Suppressor macrophage (primary cell): ENCODE results near the gene SEMA4B.
"Not testable (repeated sequence)": the region's sequence is repeated elsewhere in the genome, so short reads cannot be mapped to it uniquely, and the experiment has no call there.

Experiments used
- DNase-seq, 4 experiments: peaks; one replicate each; pipeline ENCODE4 v3.0.0-alpha.2; 2020 to 2022
- total RNA-seq, 17 experiments: gene quantifications; one replicate each; lab custom pipeline; 2026; ENCODE audit warnings: mixed read lengths in 6 of 17, inconsistent platforms in 3 of 17; lab: John Stamatoyannopoulos, UW

Gene SEMA4B
- 2.8 to 24.2 (median 9.6) reads per million in 17 experiments for total RNA-seq

DNA sequence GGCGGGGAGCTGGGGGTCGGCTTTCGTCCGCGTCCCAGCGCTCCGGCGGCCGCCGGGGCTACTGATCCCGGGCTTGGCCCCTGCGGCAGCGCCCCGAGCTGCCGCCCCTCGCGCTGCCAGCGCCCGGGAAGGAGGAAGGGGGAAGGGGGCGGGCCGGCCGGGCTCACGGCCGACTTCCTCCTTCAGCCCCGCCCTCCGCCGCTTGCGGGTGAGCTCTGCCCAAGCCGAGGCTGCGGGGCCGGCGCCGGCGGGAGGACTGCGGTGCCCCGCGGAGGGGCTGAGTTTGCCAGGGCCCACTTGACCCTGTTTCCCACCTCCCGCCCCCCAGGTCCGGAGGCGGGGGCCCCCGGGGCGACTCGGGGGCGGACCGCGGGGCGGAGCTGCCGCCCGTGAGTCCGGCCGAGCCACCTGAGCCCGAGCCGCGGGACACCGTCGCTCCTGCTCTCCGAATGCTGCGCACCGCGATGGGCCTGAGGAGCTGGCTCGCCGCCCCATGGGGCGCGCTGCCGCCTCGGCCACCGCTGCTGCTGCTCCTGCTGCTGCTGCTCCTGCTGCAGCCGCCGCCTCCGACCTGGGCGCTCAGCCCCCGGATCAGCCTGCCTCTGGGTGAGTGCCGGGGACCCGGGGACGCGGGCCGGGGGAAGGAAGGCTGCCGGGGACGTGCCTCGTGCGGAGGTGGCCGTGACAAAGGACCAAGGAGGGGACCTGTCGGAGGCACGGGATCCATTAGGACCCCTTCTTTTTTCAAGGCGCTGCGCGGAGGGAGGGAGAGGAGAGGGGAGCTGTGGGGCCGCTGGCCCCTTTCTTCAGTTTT, at the start of gene SEMA4B:
SEMA4B (plus strand) TSS at position 201 of the 814 bp plus-strand sequence; CDS start at position 450, 249 bp downstream.
- DNase-seq: peak; percentile 78 to 92 (median 88)

- no peak for DNase-seq
These were observed 49.0 kb upstream of the SEMA4B start for GRCh38 chr15:90151989-90152645.

GRCh38 chr15:90153658-90154057, 47.5 kb upstream of the SEMA4B start:
- no peak for DNase-seq

DNA sequence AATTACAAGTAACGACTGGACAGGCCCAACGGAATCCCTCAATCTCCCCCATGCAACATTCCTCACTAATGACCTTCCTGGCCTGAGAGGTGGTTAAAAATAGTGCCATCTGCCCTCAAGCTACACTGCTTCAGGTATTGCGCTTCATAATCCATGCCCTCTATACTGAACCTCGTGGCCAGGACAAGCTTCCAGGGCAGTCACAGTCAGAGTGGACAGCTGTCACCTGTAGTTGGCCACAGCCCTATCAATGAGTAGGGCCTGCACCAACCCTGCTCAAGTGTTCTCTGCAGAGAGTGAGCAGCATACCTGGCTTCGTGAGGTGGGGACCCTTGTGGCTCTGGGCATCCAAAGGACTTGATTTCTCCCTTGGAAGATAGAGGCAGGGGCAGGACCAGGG, 46.9 kb upstream of the SEMA4B start:
- no peak for DNase-seq

- peak; percentile 35 to 62 (median 40) for DNase-seq
These were observed 46.1 kb upstream of the SEMA4B start for GRCh38 chr15:90154861-90155626.

DNA sequence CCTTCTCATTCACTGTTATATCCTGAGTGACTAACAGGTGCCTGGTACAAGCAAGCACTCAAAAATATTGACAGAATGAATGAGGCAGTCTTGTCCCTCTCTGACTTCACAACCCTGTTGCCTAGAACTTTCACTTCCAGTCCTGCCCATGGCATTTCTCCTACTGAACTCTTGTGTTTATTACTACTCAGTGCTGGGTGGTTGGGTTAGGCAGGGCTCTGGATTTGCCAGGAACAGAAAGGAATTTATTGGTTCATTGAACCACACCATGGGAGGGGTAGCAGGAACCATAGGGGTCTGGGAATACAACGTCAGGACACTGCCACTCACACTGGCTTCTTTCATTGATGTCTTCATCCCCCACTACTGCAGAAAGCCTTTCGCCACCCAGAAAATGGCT, 41.9 kb upstream of the SEMA4B start:
- peak; percentile 17 to 59 (median 40) for DNase-seq

- DNase-seq: no peak
These were observed 40.1 kb upstream of the SEMA4B start for GRCh38 chr15:90160781-90161727.

- peak; percentile 59 to 82 (median 74) for DNase-seq
These were observed 39.2 kb upstream of the SEMA4B start for GRCh38 chr15:90161950-90162361.

GRCh38 chr15:90162956-90163355, 38.2 kb upstream of the SEMA4B start:
- no peak for DNase-seq

- not testable (repeated sequence) for DNase-seq
These were observed 36.9 kb upstream of the SEMA4B start for GRCh38 chr15:90164239-90164638.

GRCh38 chr15:90165157-90165556, 36.0 kb upstream of the SEMA4B start:
- no peak for DNase-seq

DNA sequence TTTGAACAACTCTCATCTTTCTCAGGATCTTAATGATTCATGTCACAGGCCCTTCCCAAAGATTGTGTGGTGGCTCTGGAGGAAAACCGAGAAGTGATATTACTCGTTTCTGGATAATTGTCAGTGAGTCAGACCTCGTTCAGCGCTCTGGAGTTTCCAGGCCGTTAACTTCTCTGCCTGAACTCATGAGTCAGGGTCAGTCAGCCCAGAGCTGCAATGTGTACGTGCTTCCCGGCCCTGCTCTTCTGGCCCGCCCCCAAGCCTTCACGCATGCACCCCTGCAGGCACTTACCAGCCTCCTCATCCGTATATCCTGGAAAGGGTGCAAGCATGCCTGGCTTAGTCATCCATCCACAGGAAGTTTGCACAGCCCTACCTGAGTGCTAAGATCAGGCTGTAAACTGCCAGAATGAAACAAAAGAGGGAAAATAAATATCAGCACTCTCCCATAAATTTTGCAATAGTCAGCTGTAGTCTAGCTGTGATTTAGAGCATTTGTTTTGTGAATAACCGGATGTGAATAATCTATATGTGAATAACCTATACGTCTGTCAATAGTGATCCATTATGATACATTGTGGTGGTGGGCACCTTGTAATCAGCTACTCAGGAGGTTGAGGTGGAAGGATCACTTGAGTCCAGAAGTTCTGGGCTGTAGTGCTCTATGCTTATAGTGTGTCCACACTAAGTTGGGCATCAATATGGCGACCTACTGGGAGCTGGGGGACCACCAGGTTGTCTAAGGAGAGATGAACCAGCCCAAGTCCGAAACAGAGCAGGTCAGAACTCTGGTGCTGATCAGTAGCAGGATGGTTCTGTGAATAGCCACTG, 35.3 kb upstream of the SEMA4B start:
- DNase-seq: peak; percentile 89 to 94 (median 90)

- DNase-seq: no peak
These were observed 34.0 kb upstream of the SEMA4B start for GRCh38 chr15:90167121-90167520.

GRCh38 chr15:90171623-90172022, 29.5 kb upstream of the SEMA4B start:
- DNase-seq: no peak

- DNase-seq: no peak
These were observed 27.8 kb upstream of the SEMA4B start for GRCh38 chr15:90173372-90173771.

GRCh38 chr15:90174140-90174875, 26.8 kb upstream of the SEMA4B start:
- DNase-seq: no peak

- DNase-seq: no peak
These were observed 24.1 kb upstream of the SEMA4B start for GRCh38 chr15:90177012-90177411.

DNA sequence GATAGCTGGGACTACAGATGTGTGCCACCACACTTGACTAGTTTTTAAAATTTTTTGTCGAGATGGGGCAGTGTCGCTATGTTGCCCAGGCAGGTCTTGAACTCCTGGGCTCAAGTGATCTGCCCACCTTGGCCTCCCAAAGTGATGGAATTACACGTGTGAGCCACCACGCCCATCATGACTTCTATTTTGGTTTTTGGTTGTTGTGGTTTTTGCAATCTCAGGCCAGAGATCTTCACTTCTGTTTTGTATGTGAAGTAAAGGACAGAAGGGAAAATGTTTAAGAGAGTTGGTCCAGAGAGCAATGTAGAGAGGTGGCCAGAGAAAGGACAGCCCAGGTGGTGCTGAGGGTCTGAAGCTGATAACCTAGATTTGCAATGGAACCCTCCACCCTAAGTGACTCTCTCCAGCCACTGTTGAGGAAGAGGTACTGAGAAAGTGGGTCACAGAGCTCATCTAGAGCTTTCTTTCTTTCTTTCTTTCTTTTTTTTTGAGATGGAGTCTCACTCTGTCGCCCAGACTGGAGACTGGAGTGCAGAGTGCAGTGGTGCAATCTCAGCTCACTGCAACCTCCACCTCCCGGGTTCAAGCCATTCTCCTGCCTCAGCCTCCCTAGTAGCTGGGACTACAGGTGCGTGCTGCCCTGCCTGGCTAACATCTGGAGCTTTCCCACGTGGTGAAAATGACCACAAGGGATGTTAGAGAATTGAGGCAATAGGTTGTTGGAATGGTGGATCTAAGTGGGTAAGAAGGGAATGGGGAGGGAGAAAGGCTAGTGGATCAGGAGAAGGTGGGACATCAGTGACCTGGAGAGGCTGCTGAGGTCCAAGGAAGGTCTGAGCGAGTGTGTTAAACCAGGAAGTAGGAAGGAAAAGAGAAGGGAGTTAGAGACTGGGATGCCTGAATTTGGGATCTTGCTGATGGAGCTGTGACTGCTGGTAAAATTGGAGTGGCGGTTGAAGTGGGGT, 22.4 kb upstream of the SEMA4B start:
- DNase-seq: no peak

DNA sequence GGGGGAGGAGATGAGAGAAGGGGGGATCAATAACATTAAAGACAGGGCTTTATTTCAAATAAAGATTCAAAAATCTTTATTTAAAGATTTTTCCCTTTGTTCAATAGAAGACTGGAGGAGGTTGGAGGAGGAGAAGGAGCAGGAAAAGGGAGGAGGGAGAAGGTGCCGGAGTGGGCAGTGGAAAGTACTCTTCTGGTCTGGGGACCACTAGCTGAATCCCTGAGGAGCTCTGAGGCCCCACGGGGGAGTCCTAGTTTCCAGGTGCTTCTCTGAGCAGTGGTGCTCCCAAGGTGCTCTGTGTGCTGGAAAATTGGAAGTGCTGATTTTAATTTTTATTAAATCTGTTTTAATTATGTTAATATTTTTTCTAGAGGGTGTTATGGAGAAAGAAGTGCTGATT, 19.4 kb upstream of the SEMA4B start:
- DNase-seq: no peak
